ENCODE data around the gene USP49.

DNA sequence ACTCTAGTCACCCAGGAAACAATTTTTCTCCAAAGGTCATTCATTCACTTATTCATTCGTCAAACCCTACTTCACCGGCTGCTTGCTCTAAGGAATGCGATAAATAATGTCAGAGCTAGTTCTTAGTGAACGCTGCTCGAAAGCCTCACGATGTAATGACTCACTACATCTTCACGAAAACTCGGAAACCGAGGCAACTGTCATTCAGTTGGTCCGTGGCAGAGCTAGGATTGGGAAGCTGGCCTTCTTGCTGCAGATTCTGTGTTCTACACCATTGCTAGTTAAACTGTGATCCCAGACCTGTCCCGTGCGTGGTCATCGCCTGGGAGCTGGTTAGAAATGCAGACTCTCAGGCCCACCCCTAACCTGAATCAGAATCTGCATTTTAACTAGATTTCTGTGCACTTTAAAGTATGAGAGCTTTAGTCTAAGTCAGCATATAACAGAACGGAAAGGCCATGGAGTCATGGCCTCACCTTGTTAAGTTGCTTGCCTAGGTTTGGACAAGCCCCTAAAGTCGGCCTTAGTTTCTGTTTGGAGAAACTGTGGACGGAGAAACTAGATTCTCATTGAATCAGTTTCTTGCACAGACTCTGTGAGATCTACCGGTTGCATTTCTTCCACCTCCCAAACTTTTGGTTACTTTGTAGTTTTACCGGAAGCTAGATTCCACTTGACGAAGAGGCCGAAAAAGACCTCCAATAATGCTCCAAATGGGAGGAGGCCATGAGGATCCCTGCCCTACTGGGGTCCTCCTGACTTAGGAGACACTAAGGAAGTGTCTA lies 47.1 kb upstream of the USP49 start:
- TF ChIP-seq CTCF (IDR thresholded peaks at IDR 0.05) (no peak), POLR2A (IDR thresholded peaks at IDR 0.05) (no peak)

Data from uterus (tissue), 2 donors.